Measurements from ENCODE around the gene ABCC11.

GRCh38 chr16:48173889-48174288 lies 73.5 kb downstream of the ABCC11 start:
- TF ChIP-seq CTCF (IDR thresholded peaks at IDR 0.05): no peak
- no peak for TF ChIP-seq EZH2 (IDR thresholded peaks at IDR 0.05; ENCODE audit: borderline replicate concordance, insufficient read depth, low read depth, low read length, poor library complexity, severe bottlenecking)
